ENCODE data around the gene ANXA8. TPM values are rescaled to one million over a fixed set of nuclear protein-coding genes. Genes with fewer than 3 reads are reported as not detected.
A peak's percentile ranks its signal among the peaks of the same experiment; 100 is the strongest.

ANXA8 gene
- total RNA-seq, 1 donor from 2014 or later: not detected

DNA sequence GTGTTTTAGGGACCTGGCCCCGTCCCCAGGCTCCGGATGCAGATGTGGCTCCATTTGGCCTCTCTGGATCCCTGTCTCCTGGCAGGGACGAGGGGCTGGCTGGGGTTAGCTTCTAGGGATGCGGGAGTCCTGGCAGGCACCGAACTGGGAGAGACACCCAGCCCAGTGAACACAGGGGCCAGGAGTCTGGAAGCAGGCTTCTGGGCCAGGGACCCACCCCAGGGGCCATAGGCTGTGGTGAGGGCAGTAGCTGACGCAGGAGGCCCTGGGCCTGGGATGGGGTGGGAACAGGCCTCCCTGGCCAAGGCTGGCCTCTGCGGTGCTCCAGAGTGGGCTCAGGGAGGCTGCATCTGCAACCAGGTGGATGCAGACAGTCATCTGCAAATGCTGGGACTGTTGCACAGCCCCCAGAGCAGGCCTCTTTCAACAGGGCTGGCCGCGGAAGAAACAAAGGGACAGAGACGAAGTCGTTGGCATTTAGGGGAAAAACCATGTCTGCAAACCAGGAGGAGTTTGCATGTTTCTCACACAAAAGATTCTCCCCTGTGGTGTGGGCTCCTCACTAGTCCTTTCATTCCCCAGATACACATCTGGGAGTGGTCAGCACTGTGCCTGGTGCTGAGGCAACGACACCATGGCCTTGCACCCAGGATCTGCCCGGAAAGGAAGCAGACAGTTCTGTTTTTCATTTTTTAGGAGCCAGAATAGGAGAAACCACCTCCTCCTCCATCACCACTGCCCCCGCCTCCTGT, 63.4 kb downstream of the ANXA8 start:
- Mint-ChIP-seq H3K4me3 (ENCODE audit: unreplicated experiment) (no peak overlapping the region), H3K36me3 (ENCODE audit: unreplicated experiment) (no peaks in the 10 kb centered on the region), H3K9me3 (ENCODE audit: unreplicated experiment) (no peaks in the 10 kb centered on the region), H3K27me3 (ENCODE audit: unreplicated experiment) (no peaks in the 10 kb centered on the region), H3K27ac (ENCODE audit: unreplicated experiment) (no peak overlapping the region), H3K4me1 (ENCODE audit: unreplicated experiment) (peaks cover 2% of the 10 kb centered on the region)
- no peak for TF ChIP-seq CTCF (IDR thresholded peaks at IDR 0.05)
- DNase-seq (ENCODE audit: extremely low spot score, unreplicated experiment): peak; percentile 77

DNA sequence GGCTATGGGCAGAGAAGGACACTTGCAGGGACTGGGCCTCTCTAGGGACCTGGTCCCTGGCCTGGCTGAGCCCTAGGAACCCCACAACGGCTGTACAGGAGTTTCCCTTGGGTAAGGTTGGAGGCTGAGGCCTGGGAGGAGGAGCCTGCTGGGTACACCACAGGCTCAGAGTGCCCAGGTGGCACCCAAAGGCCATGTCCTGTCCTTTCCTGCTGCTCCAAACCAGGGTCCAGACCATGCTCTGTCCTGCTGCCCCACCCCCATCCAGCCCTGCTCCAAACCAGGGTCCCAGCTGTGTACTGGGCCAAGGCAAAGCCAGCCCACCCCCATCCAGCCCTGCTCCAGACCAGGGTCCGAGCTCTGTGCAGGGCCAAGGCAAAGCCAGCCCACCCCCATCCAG, 64.5 kb downstream of the ANXA8 start:
- H3K27ac Mint-ChIP-seq (ENCODE audit: unreplicated experiment): no peak overlapping the region
- H3K4me3 Mint-ChIP-seq (ENCODE audit: unreplicated experiment): no peak overlapping the region
- peak; percentile 80 for DNase-seq (ENCODE audit: extremely low spot score, unreplicated experiment)
- TF ChIP-seq CTCF (IDR thresholded peaks at IDR 0.05): no peak
- no peaks in the 10 kb centered on the region for H3K27me3 Mint-ChIP-seq (ENCODE audit: unreplicated experiment)
- H3K4me1 Mint-ChIP-seq (ENCODE audit: unreplicated experiment): peaks cover 2% of the 10 kb centered on the region
- H3K9me3 Mint-ChIP-seq (ENCODE audit: unreplicated experiment): no peaks in the 10 kb centered on the region
- no peaks in the 10 kb centered on the region for H3K36me3 Mint-ChIP-seq (ENCODE audit: unreplicated experiment)

DNA sequence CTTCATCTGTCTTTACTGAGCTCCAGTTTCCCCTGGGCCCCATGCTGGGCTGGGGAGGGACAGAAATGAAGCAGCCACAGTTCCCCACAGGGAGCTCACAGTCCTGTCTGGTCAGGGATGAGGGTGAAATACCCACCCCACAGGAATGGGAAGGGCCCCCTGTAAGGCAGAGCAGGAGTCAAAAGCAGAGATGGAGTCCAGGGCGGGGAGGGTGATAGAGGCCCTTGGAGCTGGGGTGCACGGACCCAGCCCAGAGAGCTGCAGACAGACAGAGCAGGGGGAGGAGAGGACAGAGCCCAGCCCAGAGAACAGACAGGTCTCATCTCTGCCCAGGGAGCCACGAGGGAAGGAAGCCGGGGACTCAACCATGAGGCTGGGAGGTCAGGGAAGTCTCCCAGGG, 64.9 kb downstream of the ANXA8 start:
- Mint-ChIP-seq H3K36me3 (ENCODE audit: unreplicated experiment) (no peaks in the 10 kb centered on the region), H3K4me1 (ENCODE audit: unreplicated experiment) (peaks cover 2% of the 10 kb centered on the region), H3K27ac (ENCODE audit: unreplicated experiment) (no peak overlapping the region), H3K27me3 (ENCODE audit: unreplicated experiment) (no peaks in the 10 kb centered on the region), H3K9me3 (ENCODE audit: unreplicated experiment) (no peaks in the 10 kb centered on the region), H3K4me3 (ENCODE audit: unreplicated experiment) (no peak overlapping the region)
- no peak for TF ChIP-seq CTCF (IDR thresholded peaks at IDR 0.05)
- peak; percentile 65 for DNase-seq (ENCODE audit: extremely low spot score, unreplicated experiment)

- Mint-ChIP-seq H3K36me3 (ENCODE audit: unreplicated experiment) (no peaks in the 10 kb centered on the region), H3K9me3 (ENCODE audit: unreplicated experiment) (no peaks in the 10 kb centered on the region), H3K27me3 (ENCODE audit: unreplicated experiment) (no peaks in the 10 kb centered on the region), H3K27ac (ENCODE audit: unreplicated experiment) (no peak overlapping the region), H3K4me1 (ENCODE audit: unreplicated experiment) (peaks cover 2% of the 10 kb centered on the region), H3K4me3 (ENCODE audit: unreplicated experiment) (no peak overlapping the region)
- no peak for TF ChIP-seq CTCF (IDR thresholded peaks at IDR 0.05)
- peak; percentile 79 for DNase-seq (ENCODE audit: extremely low spot score, unreplicated experiment)
Measured at GRCh38 chr10:47418321-47418720, 65.6 kb downstream of the ANXA8 start.

Other genes with a start within 250 kb of the ANXA8 start
- gene GDF10, start 183.9 kb downstream of the ANXA8 start, total RNA-seq: not detected in 2 replicates
- not detected in 2 replicates for gene GDF2, start 161.7 kb downstream of the ANXA8 start, total RNA-seq
- not detected in 2 replicates for gene RBP3, start 135.8 kb downstream of the ANXA8 start, total RNA-seq
- 0.35 and 0.55 TPM in 2 replicates for gene ZNF488, start 99.8 kb downstream of the ANXA8 start, total RNA-seq
- gene FAM25G, start 7.6 kb upstream of the ANXA8 start, total RNA-seq: not detected in 2 replicates
- gene AGAP9, start 39.5 kb upstream of the ANXA8 start, total RNA-seq: 12.9 and 13.1 TPM in 2 replicates